Measurements from ENCODE around the gene FKBP1A. TPM values are rescaled to one million over a fixed set of nuclear protein-coding genes. Genes with fewer than 3 reads are reported as not detected.
A peak's percentile ranks its signal among the peaks of the same experiment; 100 is the strongest.

Gene FKBP1A
- total RNA-seq (2014; rRNA removed; shearing (Covaris generic)): 158 and 170 TPM in 2 replicates

GRCh38 chr20:1392693-1393506, at the start of gene FKBP1A:
TSS of gene FKBP1A (minus strand) at chr20:1393054. CDS start at chr20:1392998, 56 bp downstream.
- in situ Hi-C loops (cut with HindIII; ENCODE audit: low sequenced_read_pairs): no loop called here
- peak; percentile 89 for DNase-seq (ENCODE audit: low spot score)

DNA sequence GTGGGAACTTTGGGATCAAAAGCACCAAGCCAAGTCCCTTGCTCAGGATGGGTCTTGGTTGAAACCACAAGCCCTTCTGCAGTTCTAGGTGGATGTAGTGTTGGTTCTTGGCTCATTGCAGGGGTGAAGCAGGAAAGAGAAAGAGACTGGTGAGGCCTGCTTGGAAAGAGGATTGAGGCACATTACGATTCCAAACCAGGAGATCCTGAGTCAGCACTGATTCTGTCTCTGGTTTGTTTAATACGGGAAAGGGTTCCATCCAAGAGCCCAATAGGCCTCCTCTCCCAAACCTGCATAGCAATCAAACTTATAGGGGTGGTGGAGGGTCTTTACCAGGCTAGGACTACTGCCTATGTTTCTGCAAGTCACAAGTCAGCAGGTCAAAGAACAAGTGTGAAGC, 49.5 kb upstream of the FKBP1A start:
- DNase-seq (ENCODE audit: low spot score): no peak
- in situ Hi-C loops (cut with HindIII; ENCODE audit: low sequenced_read_pairs): no loop called here

DNA sequence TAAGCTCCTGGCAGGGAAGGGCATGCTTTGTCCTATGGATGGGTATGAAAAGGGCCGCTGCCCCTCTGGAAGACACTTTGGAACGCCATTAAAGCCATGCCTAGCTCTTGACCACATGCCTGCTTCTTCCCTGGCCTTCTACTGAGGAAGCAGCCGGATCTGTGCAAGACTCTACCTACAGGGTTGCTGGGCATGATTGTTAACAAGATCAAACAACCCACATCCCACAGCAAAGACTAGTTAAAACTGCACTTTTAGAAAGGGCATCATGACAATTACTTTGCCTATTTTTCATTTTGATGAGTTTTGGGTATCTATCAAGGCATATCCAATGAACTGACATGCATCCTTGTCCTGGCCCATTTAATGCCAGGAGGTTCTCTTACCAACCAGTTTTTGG, 48.3 kb upstream of the FKBP1A start:
- no peak for DNase-seq (ENCODE audit: low spot score)
- in situ Hi-C loops (cut with HindIII; ENCODE audit: low sequenced_read_pairs): no loop called here

GRCh38 chr20:1440024-1440423, 47.2 kb upstream of the FKBP1A start:
- in situ Hi-C loops (cut with HindIII; ENCODE audit: low sequenced_read_pairs): no loop called here
- DNase-seq (ENCODE audit: low spot score): no peak

- in situ Hi-C loops (cut with HindIII; ENCODE audit: low sequenced_read_pairs): no loop called here
- DNase-seq (ENCODE audit: low spot score): no peak
Measured at GRCh38 chr20:1438361-1438760, 45.5 kb upstream of the FKBP1A start.

DNA sequence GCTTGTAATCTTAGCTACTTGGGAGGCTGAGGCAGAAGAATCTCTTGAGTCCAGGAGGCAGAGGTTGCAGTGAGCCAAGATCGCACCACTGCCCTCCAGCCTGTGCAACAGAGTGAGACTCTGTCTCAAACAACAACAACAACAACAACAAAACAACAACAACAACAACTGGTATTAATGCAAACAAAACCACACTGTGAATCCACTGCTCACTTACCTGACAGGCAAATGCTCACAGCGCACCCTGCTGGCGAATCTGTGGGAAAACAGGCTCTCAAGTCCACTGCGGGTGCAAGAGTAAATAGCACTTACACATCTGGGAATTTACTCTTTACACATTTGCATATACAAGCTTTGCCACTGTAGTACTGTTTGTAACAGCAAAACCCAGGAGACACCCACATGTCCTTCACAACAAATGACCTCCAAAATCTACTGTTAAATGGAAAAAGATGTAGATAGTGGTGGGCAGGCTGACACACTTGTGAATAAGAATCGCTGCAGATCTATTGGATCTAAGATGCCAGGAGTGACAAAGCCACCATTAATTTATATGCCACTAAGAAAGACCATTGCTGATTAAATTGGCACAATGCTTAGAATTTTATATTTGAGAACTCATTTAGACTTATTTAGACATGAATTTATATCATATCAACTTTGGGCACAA, 44.5 kb upstream of the FKBP1A start:
- in situ Hi-C loops (cut with HindIII; ENCODE audit: low sequenced_read_pairs): no loop called here
- DNase-seq (ENCODE audit: low spot score): peak; percentile 77

DNA sequence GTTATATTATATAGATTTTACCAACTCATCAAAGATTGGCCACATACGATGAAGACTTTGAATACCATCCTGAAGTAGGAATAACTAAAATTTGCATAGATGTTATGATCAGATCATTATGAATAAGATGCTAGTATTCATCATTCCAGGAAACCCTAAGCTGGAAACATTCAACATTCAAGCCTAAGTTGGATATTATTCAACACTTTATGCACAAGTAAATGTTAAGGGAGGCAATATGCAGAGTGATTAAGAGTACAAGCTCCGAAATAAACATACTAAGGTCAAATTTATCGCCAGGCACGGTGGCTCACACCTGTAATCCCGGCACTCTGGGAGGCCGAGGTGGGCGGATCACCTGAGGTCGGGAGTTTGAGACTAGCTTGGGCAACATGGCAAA, 43.4 kb upstream of the FKBP1A start:
- in situ Hi-C loops (cut with HindIII; ENCODE audit: low sequenced_read_pairs): no loop called here
- no peak for DNase-seq (ENCODE audit: low spot score)

GRCh38 chr20:1435337-1435699, 42.5 kb upstream of the FKBP1A start:
- in situ Hi-C loops (cut with HindIII; ENCODE audit: low sequenced_read_pairs): no loop called here
- no peak for DNase-seq (ENCODE audit: low spot score)

- in situ Hi-C loops (cut with HindIII; ENCODE audit: low sequenced_read_pairs): no loop called here
- no peak for DNase-seq (ENCODE audit: low spot score)
Measured at GRCh38 chr20:1434571-1435336, 41.9 kb upstream of the FKBP1A start.

DNA sequence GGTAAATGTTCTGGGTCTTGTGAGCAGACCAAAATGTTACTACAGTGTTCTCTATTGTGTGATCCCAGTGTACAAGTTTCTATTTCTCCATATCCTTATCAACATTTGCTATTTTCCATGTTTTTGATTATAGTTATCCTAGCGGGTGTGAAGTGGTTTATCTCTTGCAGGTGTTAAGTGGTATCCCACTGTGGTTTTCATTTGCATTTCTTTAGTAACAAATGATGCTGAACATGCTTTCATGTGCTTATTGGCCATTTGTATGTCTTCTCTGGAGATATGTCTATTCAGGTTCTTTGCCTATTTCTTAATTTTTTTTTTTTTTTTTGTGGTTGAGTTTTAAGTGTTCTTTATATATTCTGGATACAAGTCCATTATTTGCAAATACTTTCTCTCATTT, 38.3 kb upstream of the FKBP1A start:
- no peak for DNase-seq (ENCODE audit: low spot score)
- in situ Hi-C loops (cut with HindIII; ENCODE audit: low sequenced_read_pairs): no loop called here

DNA sequence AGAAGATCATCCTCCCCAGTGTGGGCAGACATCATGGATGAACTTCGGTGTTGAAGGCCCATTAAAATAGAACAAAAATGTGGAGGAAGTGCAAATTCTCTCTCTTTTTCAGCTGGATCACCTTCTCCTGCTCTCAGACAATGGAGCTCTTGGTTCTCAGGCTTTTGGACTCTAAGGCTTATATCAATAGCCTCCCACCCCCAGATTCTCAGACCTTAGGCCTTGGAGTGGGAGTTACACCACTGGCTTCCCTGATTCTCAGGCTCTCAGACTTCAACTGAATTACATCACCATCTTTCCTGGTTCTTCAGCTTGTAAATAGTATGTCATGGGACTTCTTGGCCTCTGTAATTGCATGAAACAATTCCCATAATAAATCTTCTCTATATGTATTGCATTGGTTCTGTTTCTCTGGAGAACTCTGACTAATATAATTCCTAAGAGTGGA, 37.2 kb upstream of the FKBP1A start:
- in situ Hi-C loops (cut with HindIII; ENCODE audit: low sequenced_read_pairs): no loop called here

GRCh38 chr20:1429143-1429728, 36.4 kb upstream of the FKBP1A start:
- in situ Hi-C loops (cut with HindIII; ENCODE audit: low sequenced_read_pairs): no loop called here
- DNase-seq (ENCODE audit: low spot score): no peak

More for the DNA sequence above, 37.2 kb upstream of the FKBP1A start:
- DNase-seq (ENCODE audit: low spot score): no peak

DNA sequence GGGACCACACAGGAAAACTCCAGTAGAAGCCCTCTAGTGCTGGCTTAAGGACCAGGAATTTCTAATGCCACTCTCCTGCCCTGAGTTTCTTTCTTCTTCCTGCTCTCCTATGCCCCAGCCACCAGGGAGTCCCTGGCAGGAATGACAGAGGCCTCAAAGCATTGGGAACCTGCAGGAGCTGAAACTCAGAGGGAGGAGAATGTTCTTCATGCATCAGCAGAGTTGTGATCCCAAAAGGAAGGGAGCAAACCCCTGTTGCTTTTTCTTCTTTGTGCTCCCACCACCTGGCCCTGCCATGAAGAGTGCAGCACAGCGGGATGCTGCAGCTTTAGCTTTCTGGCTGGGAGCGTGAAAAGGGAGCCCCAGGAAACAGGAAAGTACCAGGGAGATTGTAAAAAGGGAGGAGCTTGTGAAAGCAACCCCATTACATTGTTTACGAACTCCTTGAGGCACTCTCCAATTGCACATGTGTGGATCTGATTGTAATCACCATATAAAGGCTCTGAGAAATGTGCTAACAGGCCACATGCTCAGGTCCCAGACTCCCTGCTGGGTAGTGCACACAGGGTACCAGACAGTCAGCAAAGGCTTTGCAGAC, 34.7 kb upstream of the FKBP1A start:
- DNase-seq (ENCODE audit: low spot score): no peak
- in situ Hi-C loops (cut with HindIII; ENCODE audit: low sequenced_read_pairs): no loop called here

DNA sequence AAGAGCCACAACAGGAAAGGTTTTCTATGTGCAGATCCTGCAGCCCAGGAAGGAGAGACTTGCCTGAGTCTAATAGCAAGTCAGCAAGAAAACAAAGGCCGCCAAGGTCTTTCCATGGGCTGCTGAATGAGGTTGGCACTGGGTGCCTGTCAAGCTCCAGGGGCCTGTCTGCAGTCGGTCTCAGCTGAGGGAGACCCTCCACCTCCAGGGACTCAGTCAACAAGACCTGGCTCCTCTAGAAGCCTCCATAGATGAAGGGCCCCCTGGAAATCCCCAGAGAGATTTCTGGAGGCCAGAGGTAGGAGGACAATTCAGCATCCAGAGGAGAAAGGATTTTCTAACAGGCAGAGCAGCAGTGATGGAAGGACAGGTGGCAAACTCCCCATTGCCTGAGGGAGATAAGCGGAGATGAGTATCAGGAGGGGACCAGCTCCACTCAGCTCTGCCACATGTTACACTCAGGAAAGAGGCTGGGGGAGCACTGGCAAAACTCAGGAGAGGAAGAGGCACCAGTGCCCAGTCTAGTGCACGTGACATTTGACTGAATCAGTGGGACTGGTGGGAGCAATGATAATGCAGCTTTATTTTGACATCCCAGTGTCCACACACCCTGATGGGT, 33.5 kb upstream of the FKBP1A start:
- DNase-seq (ENCODE audit: low spot score): no peak
- in situ Hi-C loops (cut with HindIII; ENCODE audit: low sequenced_read_pairs): no loop called here

- no peak for DNase-seq (ENCODE audit: low spot score)
- in situ Hi-C loops (cut with HindIII; ENCODE audit: low sequenced_read_pairs): no loop called here
Measured at GRCh38 chr20:1424336-1424735, 31.5 kb upstream of the FKBP1A start.

DNA sequence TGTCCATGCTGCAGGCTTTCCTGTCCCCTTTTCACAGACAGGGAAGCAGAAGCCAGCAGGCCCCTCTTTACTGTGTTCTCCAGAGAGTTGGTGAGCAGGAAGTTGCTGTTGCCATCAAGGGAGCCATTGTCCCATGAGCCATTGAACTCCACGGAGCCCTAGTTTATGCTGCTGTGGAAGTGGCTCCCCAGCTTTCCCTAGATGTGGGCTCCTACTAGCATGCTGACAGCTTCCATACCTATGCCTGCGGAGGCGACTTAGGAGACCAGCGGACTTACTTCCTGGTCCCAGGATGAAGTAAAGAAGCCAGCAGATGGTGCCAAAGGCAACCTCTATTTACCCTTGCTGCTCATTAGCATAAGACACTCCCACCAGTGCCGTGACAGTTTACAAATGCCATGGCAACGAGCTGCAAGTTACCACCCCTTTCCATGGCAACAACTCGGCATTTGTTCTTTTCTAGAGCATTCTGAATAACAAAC, 30.8 kb upstream of the FKBP1A start:
- peak; percentile 13 for DNase-seq (ENCODE audit: low spot score)
- in situ Hi-C loops (cut with HindIII; ENCODE audit: low sequenced_read_pairs): no loop called here

DNA sequence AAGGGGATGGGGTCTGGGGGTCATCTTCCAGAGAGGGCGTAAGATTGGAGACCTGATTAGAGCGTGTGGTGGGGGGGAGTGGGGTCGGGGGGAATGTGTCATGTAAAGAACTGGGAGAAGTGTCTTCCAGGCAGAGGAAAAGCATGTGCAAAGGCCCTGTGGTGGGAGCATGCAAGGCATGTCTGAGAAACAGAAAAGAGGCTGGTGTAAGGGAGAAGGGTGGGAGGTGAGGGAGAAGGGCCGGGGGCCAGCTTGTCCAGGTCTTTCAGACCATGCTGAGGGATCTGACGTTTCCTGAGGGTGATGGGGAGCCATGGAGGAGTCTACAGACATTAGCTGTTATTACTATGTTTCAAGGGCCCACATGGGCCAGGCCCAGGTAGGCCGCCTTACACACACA, 30.4 kb upstream of the FKBP1A start:
- in situ Hi-C loops (cut with HindIII; ENCODE audit: low sequenced_read_pairs): no loop called here
- DNase-seq (ENCODE audit: low spot score): no peak

GRCh38 chr20:1422753-1423152, 29.9 kb upstream of the FKBP1A start:
- DNase-seq (ENCODE audit: low spot score): no peak
- in situ Hi-C loops (cut with HindIII; ENCODE audit: low sequenced_read_pairs): no loop called here

GRCh38 chr20:1420066-1420465, 27.2 kb upstream of the FKBP1A start:
- in situ Hi-C loops (cut with HindIII; ENCODE audit: low sequenced_read_pairs): no loop called here
- DNase-seq (ENCODE audit: low spot score): no peak

Measured in G401 (cell line).